ENCODE measurements around the gene YAF2. TPM values are rescaled to one million over a fixed set of nuclear protein-coding genes. Genes with fewer than 3 reads are reported as not detected.

YAF2 gene
- total RNA-seq, 1 experiment from 2014 or later: 49.6 TPM

- TF ChIP-seq CTCF (IDR thresholded peaks at IDR 0.05; ENCODE audit: unreplicated experiment): no peak
- H3K4me1 Mint-ChIP-seq (ENCODE audit: insufficient read depth, unreplicated experiment): peaks cover 6% of the 10 kb centered on the region
- no peaks in the 10 kb centered on the region for H3K9me3 Mint-ChIP-seq (ENCODE audit: unreplicated experiment)
- BruUV-seq (replicated peaks): no TSS peak
- no peak overlapping the region for H3K27ac Mint-ChIP-seq (ENCODE audit: low read depth, unreplicated experiment)
- H3K27me3 Mint-ChIP-seq (ENCODE audit: insufficient read depth, unreplicated experiment): no peaks in the 10 kb centered on the region
- DNase-seq (ENCODE audit: unreplicated experiment): no peak
- H3K4me3 Mint-ChIP-seq (ENCODE audit: unreplicated experiment): no peak overlapping the region
- H3K36me3 Mint-ChIP-seq (ENCODE audit: insufficient read depth, unreplicated experiment): peaks cover 14% of the 10 kb centered on the region
- intact Hi-C loops (cut with micrococcal nuclease): no loop called here
- CTCF ChIA-PET: interaction anchor here (1.7 kb wide), 1 partner anchor 32 kb away, joined by 5 read pairs; no protein-coding TSS in a partner anchor
- POLR2A ChIA-PET: no interaction called here
Observed at GRCh38 chr12:42204362-42204761, 33.7 kb downstream of the YAF2 start.

GRCh38 chr12:42201063-42201462, 37.0 kb downstream of the YAF2 start:
- no peak overlapping the region for H3K4me3 Mint-ChIP-seq (ENCODE audit: unreplicated experiment)
- peaks cover 6% of the 10 kb centered on the region for H3K4me1 Mint-ChIP-seq (ENCODE audit: insufficient read depth, unreplicated experiment)
- H3K9me3 Mint-ChIP-seq (ENCODE audit: unreplicated experiment): no peaks in the 10 kb centered on the region
- H3K27me3 Mint-ChIP-seq (ENCODE audit: insufficient read depth, unreplicated experiment): no peaks in the 10 kb centered on the region
- no TSS peak for BruUV-seq (replicated peaks)
- DNase-seq (ENCODE audit: unreplicated experiment): no peak
- no peak for TF ChIP-seq CTCF (IDR thresholded peaks at IDR 0.05; ENCODE audit: unreplicated experiment)
- intact Hi-C loops (cut with micrococcal nuclease): no loop called here
- H3K36me3 Mint-ChIP-seq (ENCODE audit: insufficient read depth, unreplicated experiment): peaks cover 26% of the 10 kb centered on the region
- ChIA-PET CTCF (no interaction called here), POLR2A (interaction anchor here (0.9 kb wide), 1 partner anchor 11 kb away, joined by 5 read pairs; no protein-coding TSS in a partner anchor)
- no peak overlapping the region for H3K27ac Mint-ChIP-seq (ENCODE audit: low read depth, unreplicated experiment)

GRCh38 chr12:42199007-42199406, 39.0 kb downstream of the YAF2 start:
- Mint-ChIP-seq H3K4me1 (ENCODE audit: insufficient read depth, unreplicated experiment) (peaks cover 6% of the 10 kb centered on the region), H3K9me3 (ENCODE audit: unreplicated experiment) (no peaks in the 10 kb centered on the region), H3K27ac (ENCODE audit: low read depth, unreplicated experiment) (no peak overlapping the region), H3K27me3 (ENCODE audit: insufficient read depth, unreplicated experiment) (no peaks in the 10 kb centered on the region), H3K4me3 (ENCODE audit: unreplicated experiment) (no peak overlapping the region), H3K36me3 (ENCODE audit: insufficient read depth, unreplicated experiment) (peaks cover 38% of the 10 kb centered on the region)
- BruUV-seq (replicated peaks): no TSS peak
- intact Hi-C loops (cut with micrococcal nuclease): no loop called here
- CTCF ChIA-PET: interaction anchor here (1.4 kb wide), 1 partner anchor 10 kb away, joined by 3 read pairs; no protein-coding TSS in a partner anchor
- no peak for DNase-seq (ENCODE audit: unreplicated experiment)
- POLR2A ChIA-PET: no interaction called here
- TF ChIP-seq CTCF (IDR thresholded peaks at IDR 0.05; ENCODE audit: unreplicated experiment): no peak

- H3K9me3 Mint-ChIP-seq (ENCODE audit: unreplicated experiment): no peaks in the 10 kb centered on the region
- no peak for TF ChIP-seq CTCF (IDR thresholded peaks at IDR 0.05; ENCODE audit: unreplicated experiment)
- H3K4me3 Mint-ChIP-seq (ENCODE audit: unreplicated experiment): no peak overlapping the region
- H3K4me1 Mint-ChIP-seq (ENCODE audit: insufficient read depth, unreplicated experiment): peaks cover 2% of the 10 kb centered on the region
- CTCF ChIA-PET: interaction anchor here (1.2 kb wide), 1 partner anchor 13 kb away, joined by 4 read pairs; no protein-coding TSS in a partner anchor
- DNase-seq (ENCODE audit: unreplicated experiment): no peak
- no TSS peak for BruUV-seq (replicated peaks)
- no peak overlapping the region for H3K27ac Mint-ChIP-seq (ENCODE audit: low read depth, unreplicated experiment)
- POLR2A ChIA-PET: interaction anchor here (0.8 kb wide), 1 partner anchor 13 kb away, joined by 5 read pairs; no protein-coding TSS in a partner anchor
- intact Hi-C loops (cut with micrococcal nuclease): no loop called here
- no peaks in the 10 kb centered on the region for H3K27me3 Mint-ChIP-seq (ENCODE audit: insufficient read depth, unreplicated experiment)
- peaks cover 36% of the 10 kb centered on the region for H3K36me3 Mint-ChIP-seq (ENCODE audit: insufficient read depth, unreplicated experiment)
Observed at GRCh38 chr12:42196723-42197603, 41.1 kb downstream of the YAF2 start.
